HL-60 (cell line): ENCODE results near the gene ATP4A.

Experiments
- DNase-seq, 2 experiments: peaks; one replicate each; pipeline ENCODE4 v3.0.0-alpha.2; 2010 to 2020; ENCODE audit warnings: low read depth in 1 of 2, low spot score in 1 of 2
- H3K27ac ChIP-seq: fragments of 250-450 bp; sonication (Bioruptor Pico); replicated peaks from 2 replicates; pipeline ENCODE4 v1.5.1; 2020; ENCODE audit warnings: mild to moderate bottlenecking, moderate library complexity
- H3K27me3 ChIP-seq: fragments of 250-450 bp; sonication (Bioruptor Pico); 2 replicates; pipeline ENCODE4 v1.5.1; 2021; ENCODE audit warnings: mild to moderate bottlenecking, moderate library complexity; ENCODE audit not compliant: insufficient read depth, poor library complexity, severe bottlenecking
- H3K4me3 ChIP-seq: replicated peaks from 2 replicates; pipeline ENCODE4 v1.5.1; 2011; ENCODE audit warnings: mild to moderate bottlenecking, control low read depth, low read length; ENCODE audit not compliant: insufficient read depth
- GABPA ChIP-seq: IDR thresholded peaks from 2 replicates; pipeline ENCODE4 v1.6.1; 2012; ENCODE audit warnings: low read depth
- POLR2AphosphoS5 ChIP-seq: IDR thresholded peaks from 2 replicates; pipeline ENCODE4 v1.6.1; 2012; ENCODE audit warnings: low read depth
- SPI1 ChIP-seq: IDR thresholded peaks from 2 replicates; pipeline ENCODE4 v1.6.1; 2012; ENCODE audit warnings: low read depth, mild to moderate bottlenecking, borderline replicate concordance
- TF ChIP-seq, protein P1 (sequence below): IDR thresholded peaks from one replicate; pipeline ENCODE4 v1.5.1; 2011; ENCODE audit warnings: low read length, control low read depth, inconsistent platforms; ENCODE audit not compliant: insufficient read depth
- TF ChIP-seq, protein P2 (sequence below): IDR thresholded peaks from 2 replicates; pipeline ENCODE4 v1.6.1; 2012; ENCODE audit warnings: low read depth; ENCODE audit not compliant: insufficient replicate concordance

ATP4A gene

DNA sequence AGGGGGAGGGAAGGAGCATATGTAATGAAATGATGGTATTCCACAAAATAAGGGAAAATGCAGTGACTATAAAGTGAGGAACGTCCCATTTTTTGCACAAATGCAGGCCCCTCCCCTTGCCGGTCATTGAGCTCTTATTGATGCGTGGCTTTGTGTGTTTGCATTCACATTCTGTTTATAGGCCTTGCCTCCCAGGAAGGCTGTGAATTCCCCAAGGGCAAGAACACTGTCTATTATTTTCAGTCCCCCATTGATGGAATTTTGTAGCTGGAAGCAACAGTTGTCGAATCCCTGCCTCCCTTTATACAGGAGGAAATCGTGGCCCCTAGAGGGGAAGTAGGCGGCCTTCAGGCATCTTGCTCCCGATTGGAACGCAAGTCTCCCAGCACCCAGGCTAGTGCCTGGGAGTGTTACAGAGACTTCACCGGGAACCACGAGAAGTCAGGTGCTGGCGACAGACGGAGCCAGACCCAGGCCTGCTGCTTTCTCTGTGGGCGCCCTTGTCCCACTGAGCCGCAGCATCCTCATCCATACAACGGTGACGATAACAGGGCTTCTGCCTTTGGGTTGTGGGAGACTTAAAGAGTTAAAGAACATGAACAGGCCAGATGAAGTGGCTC, 42.2 kb downstream of the ATP4A start:
- TF ChIP-seq GABPA (no peak), POLR2AphosphoS5 (no peak), SPI1 (no peak)
- TF ChIP-seq, protein P1, sequence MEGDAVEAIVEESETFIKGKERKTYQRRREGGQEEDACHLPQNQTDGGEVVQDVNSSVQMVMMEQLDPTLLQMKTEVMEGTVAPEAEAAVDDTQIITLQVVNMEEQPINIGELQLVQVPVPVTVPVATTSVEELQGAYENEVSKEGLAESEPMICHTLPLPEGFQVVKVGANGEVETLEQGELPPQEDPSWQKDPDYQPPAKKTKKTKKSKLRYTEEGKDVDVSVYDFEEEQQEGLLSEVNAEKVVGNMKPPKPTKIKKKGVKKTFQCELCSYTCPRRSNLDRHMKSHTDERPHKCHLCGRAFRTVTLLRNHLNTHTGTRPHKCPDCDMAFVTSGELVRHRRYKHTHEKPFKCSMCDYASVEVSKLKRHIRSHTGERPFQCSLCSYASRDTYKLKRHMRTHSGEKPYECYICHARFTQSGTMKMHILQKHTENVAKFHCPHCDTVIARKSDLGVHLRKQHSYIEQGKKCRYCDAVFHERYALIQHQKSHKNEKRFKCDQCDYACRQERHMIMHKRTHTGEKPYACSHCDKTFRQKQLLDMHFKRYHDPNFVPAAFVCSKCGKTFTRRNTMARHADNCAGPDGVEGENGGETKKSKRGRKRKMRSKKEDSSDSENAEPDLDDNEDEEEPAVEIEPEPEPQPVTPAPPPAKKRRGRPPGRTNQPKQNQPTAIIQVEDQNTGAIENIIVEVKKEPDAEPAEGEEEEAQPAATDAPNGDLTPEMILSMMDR = no peak
- TF ChIP-seq, protein P2, sequence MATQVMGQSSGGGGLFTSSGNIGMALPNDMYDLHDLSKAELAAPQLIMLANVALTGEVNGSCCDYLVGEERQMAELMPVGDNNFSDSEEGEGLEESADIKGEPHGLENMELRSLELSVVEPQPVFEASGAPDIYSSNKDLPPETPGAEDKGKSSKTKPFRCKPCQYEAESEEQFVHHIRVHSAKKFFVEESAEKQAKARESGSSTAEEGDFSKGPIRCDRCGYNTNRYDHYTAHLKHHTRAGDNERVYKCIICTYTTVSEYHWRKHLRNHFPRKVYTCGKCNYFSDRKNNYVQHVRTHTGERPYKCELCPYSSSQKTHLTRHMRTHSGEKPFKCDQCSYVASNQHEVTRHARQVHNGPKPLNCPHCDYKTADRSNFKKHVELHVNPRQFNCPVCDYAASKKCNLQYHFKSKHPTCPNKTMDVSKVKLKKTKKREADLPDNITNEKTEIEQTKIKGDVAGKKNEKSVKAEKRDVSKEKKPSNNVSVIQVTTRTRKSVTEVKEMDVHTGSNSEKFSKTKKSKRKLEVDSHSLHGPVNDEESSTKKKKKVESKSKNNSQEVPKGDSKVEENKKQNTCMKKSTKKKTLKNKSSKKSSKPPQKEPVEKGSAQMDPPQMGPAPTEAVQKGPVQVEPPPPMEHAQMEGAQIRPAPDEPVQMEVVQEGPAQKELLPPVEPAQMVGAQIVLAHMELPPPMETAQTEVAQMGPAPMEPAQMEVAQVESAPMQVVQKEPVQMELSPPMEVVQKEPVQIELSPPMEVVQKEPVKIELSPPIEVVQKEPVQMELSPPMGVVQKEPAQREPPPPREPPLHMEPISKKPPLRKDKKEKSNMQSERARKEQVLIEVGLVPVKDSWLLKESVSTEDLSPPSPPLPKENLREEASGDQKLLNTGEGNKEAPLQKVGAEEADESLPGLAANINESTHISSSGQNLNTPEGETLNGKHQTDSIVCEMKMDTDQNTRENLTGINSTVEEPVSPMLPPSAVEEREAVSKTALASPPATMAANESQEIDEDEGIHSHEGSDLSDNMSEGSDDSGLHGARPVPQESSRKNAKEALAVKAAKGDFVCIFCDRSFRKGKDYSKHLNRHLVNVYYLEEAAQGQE = no peak
- Histone ChIP-seq H3K4me3 (no peak overlapping the region), H3K27me3 (peaks cover 2% of the 10 kb centered on the region), H3K27ac (no peak overlapping the region)
- DNase-seq = no peak

DNA sequence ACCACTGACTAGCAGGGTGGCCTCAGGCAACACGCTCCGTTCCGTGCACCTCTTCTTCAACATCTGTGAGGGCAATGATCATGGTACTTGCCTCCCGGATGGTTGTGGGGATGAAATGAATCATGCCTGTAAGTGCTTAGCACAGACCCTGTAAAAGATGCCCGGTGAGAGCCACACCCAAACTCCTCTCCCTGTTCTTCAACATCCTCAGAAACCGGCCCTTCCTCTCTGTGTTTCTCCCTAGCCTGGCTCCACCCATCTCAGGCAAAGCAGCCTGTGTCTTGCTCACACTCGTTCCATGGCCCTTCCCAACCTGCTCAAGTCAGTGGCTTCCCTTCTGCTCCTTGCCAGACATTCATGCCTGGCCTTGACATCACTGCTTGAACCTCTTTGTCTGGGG, 44.2 kb downstream of the ATP4A start:
- TF ChIP-seq, protein P1 = no peak
- TF ChIP-seq POLR2AphosphoS5 = no peak
- TF ChIP-seq, protein P2 = no peak
- TF ChIP-seq SPI1 = no peak
- TF ChIP-seq GABPA = no peak
- no peak for DNase-seq
- H3K4me3 ChIP-seq = no peak overlapping the region
- no peak overlapping the region for H3K27ac ChIP-seq
- H3K27me3 ChIP-seq = peaks cover 2% of the 10 kb centered on the region

GRCh38 chr19:35518313-35518712, 45.1 kb downstream of the ATP4A start:
- H3K27ac ChIP-seq = no peak overlapping the region
- DNase-seq = no peak
- TF ChIP-seq, protein P2 = no peak
- TF ChIP-seq GABPA (no peak), SPI1 (no peak), POLR2AphosphoS5 (no peak)
- TF ChIP-seq, protein P1 = no peak
- peaks cover 2% of the 10 kb centered on the region for H3K27me3 ChIP-seq
- H3K4me3 ChIP-seq = no peak overlapping the region
